Measurements from ENCODE around the gene MAP2K3.
"Not testable (repeated sequence)": the region's sequence is repeated elsewhere in the genome, so short reads cannot be mapped to it uniquely, and the experiment has no call there.

The MAP2K3 gene

GRCh38 chr17:21341925-21342540 lies 57.5 kb downstream of the MAP2K3 start:
- H3K27ac Mint-ChIP-seq; DNase-seq; H3K9me3 Mint-ChIP-seq; H3K4me3 Mint-ChIP-seq; H3K36me3 Mint-ChIP-seq (ENCODE audit: low read depth); H3K4me1 Mint-ChIP-seq; H3K27me3 Mint-ChIP-seq (ENCODE audit: low read depth, poor library complexity): not testable (repeated sequence)

- not testable (repeated sequence) for DNase-seq; H3K9me3 Mint-ChIP-seq; H3K36me3 Mint-ChIP-seq (ENCODE audit: low read depth); H3K27ac Mint-ChIP-seq; H3K4me1 Mint-ChIP-seq; H3K27me3 Mint-ChIP-seq (ENCODE audit: low read depth, poor library complexity); H3K4me3 Mint-ChIP-seq
Measured at GRCh38 chr17:21343061-21343949, 58.8 kb downstream of the MAP2K3 start.

DNA sequence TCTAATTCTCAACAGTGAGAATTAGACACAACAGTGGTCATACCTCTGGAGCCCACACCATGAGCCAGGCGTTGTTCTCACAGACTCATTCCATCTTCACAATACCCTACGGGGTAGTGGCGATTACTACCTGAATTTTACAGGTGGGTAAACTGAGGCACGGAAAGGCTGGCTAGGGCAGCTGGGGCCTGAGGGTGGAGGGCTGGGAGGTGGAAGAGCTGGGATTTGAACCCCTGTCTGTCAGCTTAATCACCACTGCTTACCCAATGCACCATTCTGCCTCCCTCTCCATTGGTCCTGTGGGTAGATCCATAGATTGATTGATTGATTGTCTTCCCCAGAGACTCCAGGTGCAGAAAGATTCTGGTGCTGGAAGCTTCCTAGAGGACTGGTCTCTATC lies 60.3 kb downstream of the MAP2K3 start:
- not testable (repeated sequence) for H3K4me3 Mint-ChIP-seq; H3K4me1 Mint-ChIP-seq; H3K9me3 Mint-ChIP-seq; H3K27me3 Mint-ChIP-seq (ENCODE audit: low read depth, poor library complexity); DNase-seq; H3K27ac Mint-ChIP-seq; H3K36me3 Mint-ChIP-seq (ENCODE audit: low read depth)

DNA sequence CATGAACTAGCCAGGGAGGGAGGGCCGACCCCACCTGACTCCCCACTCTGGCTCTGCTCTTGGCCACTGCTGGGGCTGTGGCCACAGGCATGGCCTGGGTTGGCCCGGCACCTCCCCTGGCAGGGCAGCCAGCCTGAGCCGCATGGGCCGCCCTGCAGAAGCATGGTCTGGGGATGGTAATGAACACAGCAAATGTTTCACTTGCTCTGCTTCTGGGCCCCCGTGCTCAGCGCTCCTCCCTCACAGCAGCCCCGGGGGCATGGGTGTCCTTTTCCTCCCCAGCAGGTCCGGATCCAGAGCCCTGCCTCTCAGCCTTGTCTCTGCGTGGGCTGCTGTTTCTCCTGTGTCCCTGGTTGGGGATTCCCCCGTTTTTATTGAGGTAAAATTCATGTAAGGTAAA lies 60.7 kb downstream of the MAP2K3 start:
- peaks cover 10% of the 10 kb centered on the region for H3K4me1 Mint-ChIP-seq
- H3K4me3 Mint-ChIP-seq: no peak overlapping the region
- no peak for TF ChIP-seq CTCF (IDR thresholded peaks at IDR 0.05)
- H3K36me3 Mint-ChIP-seq (ENCODE audit: low read depth): no peaks in the 10 kb centered on the region
- DNase-seq: no peak
- H3K27me3 Mint-ChIP-seq (ENCODE audit: low read depth, poor library complexity): peaks cover 9% of the 10 kb centered on the region
- no peak overlapping the region for H3K27ac Mint-ChIP-seq
- H3K9me3 Mint-ChIP-seq: peaks cover 10% of the 10 kb centered on the region

- not testable (repeated sequence) for H3K4me1 Mint-ChIP-seq; H3K36me3 Mint-ChIP-seq (ENCODE audit: low read depth); DNase-seq; H3K27me3 Mint-ChIP-seq (ENCODE audit: low read depth, poor library complexity); H3K27ac Mint-ChIP-seq; H3K9me3 Mint-ChIP-seq; H3K4me3 Mint-ChIP-seq
Measured at GRCh38 chr17:21346107-21346506, 61.6 kb downstream of the MAP2K3 start.

DNA sequence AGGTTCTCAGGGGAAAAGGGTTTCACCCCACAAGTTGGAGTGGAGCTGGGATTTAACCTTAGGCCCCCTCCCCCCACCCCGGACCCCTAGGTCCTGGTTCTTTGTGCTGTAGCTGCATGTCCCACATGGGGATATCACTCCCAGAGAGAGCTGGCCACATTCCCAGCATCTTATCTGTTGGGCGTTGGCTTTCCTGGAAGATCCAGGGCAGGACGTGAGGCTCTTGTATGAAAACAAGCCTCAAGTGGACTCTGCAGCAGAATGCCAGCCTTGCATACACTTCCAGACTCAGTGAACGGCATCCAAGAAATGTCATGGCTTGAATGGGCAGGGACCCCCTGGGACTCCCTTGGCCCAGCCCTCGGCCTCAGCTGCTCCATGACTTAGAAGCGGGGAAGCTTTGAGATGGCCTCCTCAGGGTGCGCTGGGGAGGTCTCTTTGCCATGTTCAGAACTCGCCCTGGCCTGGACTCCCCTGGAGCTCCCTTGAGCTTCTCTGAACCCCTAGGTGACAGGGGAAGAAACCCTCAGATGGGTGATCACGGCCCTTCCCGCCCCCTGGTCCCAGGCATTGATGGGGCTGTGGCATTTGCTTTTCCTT lies 62.2 kb downstream of the MAP2K3 start:
- H3K9me3 Mint-ChIP-seq; DNase-seq; H3K27ac Mint-ChIP-seq; H3K36me3 Mint-ChIP-seq (ENCODE audit: low read depth); H3K4me3 Mint-ChIP-seq: not testable (repeated sequence)
- H3K27me3 Mint-ChIP-seq (ENCODE audit: low read depth, poor library complexity): peaks cover 12% of the 10 kb centered on the region
- H3K4me1 Mint-ChIP-seq: peaks cover 16% of the 10 kb centered on the region

GRCh38 chr17:21347660-21348059 lies 63.1 kb downstream of the MAP2K3 start:
- not testable (repeated sequence) for H3K4me3 Mint-ChIP-seq; DNase-seq; H3K9me3 Mint-ChIP-seq; H3K36me3 Mint-ChIP-seq (ENCODE audit: low read depth); H3K27ac Mint-ChIP-seq
- Mint-ChIP-seq H3K27me3 (ENCODE audit: low read depth, poor library complexity) (peaks cover 15% of the 10 kb centered on the region), H3K4me1 (peaks cover 18% of the 10 kb centered on the region)

DNA sequence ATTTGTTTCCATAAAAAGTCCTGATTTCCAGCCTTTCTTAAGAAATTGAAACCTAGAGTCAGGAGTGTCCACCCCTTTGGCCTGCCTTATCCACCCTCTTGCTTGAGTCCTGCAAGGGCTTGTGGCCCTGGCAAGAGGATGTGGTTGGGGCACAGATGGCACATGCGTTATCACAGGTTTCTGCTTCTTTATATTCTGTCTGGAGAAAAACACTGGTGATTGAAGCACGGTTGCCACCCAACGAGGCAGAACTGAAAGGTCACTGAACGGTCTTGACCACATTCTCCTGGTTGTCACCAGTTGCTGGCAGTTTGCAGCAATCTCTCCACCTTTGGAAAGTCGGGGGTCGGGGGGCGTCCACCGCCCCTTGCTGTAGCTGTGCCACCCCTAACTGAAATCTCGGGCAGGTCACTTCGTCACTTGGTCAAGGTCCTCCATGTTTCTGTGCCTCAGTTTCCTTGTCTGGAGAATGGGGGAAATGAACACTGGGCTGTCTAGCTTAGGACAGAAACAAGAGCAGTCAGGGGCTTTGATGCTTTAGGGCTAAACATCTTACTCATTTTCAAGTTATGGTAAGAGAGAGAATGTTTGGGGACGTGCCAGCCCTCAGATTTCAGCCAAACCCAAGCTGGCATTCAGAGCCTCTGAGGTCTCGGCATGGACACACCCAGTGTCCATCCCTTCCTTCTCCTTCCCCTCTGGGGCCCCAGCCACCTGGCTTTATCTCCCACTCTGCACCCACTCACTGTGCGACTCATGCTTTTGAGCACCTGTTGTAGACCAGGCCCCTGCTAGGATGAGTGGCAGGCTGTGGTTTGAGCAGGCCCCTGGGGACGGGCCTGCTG lies 63.8 kb downstream of the MAP2K3 start:
- Mint-ChIP-seq H3K27me3 (ENCODE audit: low read depth, poor library complexity) (peaks cover 20% of the 10 kb centered on the region), H3K4me1 (peaks cover 24% of the 10 kb centered on the region)
- not testable (repeated sequence) for H3K27ac Mint-ChIP-seq; DNase-seq; H3K4me3 Mint-ChIP-seq; H3K9me3 Mint-ChIP-seq; H3K36me3 Mint-ChIP-seq (ENCODE audit: low read depth)

- H3K4me3 Mint-ChIP-seq; H3K36me3 Mint-ChIP-seq (ENCODE audit: low read depth); DNase-seq; H3K9me3 Mint-ChIP-seq; H3K27ac Mint-ChIP-seq: not testable (repeated sequence)
- Mint-ChIP-seq H3K27me3 (ENCODE audit: low read depth, poor library complexity) (peaks cover 17% of the 10 kb centered on the region), H3K4me1 (peaks cover 27% of the 10 kb centered on the region)
Measured at GRCh38 chr17:21348926-21349261, 64.4 kb downstream of the MAP2K3 start.

DNA sequence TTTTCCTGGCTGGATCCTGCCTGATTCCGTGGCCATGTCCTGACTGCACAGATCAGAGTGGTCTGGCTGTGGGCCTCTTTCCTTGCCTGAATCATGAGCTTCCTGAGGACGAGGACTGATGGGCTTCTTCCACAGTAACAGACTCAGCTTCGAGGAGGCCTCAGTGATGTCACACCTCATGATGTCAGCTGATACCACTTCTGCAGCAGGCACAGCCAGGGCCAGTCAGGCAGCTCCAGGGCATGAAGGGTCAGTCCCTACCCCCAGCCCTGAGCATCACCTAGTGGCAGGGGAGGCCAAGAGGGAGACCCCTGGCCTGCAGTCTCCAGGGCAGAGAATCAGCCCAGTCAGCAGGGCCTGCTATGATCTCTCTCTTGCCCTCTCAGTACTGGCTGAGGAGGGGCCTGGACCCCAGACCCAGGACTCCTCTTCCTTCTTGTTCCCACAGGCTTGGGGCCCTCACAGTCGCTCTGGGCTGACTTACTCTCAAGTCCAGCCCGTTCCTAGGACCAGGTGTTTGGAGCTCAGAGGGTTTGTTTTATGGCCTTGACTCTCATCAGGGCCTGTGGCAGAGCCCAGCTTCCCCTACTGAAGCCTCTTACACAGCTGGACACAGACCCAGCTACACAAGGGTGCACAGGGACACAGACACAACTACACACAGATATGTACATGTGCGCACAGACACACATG lies 65.0 kb downstream of the MAP2K3 start:
- H3K9me3 Mint-ChIP-seq; H3K27ac Mint-ChIP-seq; H3K4me3 Mint-ChIP-seq; DNase-seq; H3K36me3 Mint-ChIP-seq (ENCODE audit: low read depth): not testable (repeated sequence)
- Mint-ChIP-seq H3K4me1 (peaks cover 32% of the 10 kb centered on the region), H3K27me3 (ENCODE audit: low read depth, poor library complexity) (peaks cover 17% of the 10 kb centered on the region)

GRCh38 chr17:21350495-21350894 lies 66.0 kb downstream of the MAP2K3 start:
- not testable (repeated sequence) for H3K36me3 Mint-ChIP-seq (ENCODE audit: low read depth); DNase-seq; H3K4me3 Mint-ChIP-seq; H3K9me3 Mint-ChIP-seq; H3K27ac Mint-ChIP-seq
- H3K27me3 Mint-ChIP-seq (ENCODE audit: low read depth, poor library complexity): peaks cover 23% of the 10 kb centered on the region
- peaks cover 42% of the 10 kb centered on the region for H3K4me1 Mint-ChIP-seq
